Stimulated activated CD8-positive, alpha-beta memory T cell treated with anti-CD3 and anti-CD28 coated beads, Interleukin-7, amount 100 ng/mL, for 48 hours (primary cell): ENCODE results near the gene HOXC9.

Experiments
- DNase-seq, 2 donors: peaks; one replicate each; pipeline ENCODE4 v3.0.0-alpha.2; 2020; ENCODE audit warnings: low read depth in 1 of 2; ENCODE audit errors: extremely low read depth in 1 of 2

The HOXC9 gene

DNA sequence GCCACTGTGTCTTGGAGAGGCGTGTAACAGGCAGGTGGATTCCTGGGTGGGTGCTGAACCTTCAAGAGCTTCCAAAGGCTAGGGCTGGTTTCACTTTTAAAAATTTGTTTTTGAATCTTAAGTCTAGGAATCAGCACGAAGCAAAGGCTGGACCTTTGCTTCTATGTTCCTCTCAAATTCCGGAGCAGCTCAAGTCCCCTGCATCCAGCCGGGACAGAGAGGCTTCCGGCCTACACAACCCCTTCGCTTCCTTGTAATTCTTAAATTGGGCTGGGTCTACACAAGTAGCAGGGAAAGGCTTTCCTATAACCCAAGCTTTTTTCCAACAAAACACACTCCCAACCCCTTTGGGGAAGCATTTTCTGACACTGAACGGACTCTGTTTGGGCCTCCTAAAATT is 37.0 kb upstream of the HOXC9 start:
- DNase-seq: no peak

DNA sequence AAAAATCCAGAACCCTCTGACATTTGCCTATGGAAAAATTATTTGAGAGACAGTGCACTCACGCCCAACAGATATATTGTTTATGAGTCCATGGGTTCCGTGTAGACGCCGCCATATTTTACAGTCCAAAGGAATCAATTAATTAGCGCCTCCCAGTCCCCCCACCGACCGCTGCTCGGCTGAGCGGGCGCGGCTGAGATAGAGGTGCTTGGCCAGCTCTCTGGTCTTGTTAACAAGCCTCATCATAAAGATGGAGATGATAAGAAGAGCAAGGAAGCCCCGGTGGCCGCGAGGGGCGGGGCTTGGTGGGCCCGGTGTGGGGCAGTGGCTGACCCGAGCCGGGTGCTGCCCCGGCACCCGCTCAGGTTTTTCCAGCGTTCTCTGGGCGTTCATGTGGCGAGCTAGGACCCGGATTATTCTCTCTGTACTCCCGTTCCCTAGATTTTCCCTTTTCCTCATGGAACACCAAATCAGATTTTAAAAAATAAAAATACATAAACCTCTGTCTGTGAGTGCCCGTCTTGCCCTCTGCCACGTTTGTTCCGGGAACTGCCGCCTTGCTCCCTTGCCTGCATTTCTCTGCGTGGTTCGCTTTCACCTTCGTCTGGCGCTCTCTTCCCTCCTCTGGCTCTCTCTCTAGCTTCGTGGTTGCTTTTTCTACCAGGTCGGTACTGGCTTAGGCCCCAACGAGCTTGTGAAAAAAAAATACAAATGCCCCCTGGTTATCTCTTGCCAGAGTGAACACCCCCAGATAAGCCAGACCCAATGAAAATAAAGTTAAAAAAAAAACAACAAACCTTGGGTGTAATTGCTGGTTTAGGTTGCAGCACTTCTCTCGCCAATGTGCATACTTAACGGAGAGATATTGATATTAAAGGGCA is 36.3 kb upstream of the HOXC9 start:
- no peak for DNase-seq

DNA sequence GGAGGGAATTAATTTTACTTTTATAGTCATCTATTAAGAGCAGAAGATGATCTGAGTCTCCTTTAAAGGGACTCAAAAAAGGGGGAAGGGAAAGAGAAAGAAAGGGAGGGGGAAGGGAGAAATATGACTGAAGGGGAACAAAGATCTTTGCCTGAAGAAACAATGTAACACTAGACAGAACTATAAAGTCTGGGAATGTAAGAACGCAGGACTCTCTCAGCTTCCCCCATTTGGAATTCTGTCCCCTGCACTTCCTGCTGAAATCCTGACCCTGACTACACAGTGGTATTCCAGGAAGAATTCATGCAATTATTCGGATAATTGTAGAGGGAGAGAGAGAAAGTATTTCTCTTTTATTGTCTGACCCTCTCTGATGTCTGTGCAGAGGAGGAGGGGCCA is 35.6 kb upstream of the HOXC9 start:
- DNase-seq: no peak

DNA sequence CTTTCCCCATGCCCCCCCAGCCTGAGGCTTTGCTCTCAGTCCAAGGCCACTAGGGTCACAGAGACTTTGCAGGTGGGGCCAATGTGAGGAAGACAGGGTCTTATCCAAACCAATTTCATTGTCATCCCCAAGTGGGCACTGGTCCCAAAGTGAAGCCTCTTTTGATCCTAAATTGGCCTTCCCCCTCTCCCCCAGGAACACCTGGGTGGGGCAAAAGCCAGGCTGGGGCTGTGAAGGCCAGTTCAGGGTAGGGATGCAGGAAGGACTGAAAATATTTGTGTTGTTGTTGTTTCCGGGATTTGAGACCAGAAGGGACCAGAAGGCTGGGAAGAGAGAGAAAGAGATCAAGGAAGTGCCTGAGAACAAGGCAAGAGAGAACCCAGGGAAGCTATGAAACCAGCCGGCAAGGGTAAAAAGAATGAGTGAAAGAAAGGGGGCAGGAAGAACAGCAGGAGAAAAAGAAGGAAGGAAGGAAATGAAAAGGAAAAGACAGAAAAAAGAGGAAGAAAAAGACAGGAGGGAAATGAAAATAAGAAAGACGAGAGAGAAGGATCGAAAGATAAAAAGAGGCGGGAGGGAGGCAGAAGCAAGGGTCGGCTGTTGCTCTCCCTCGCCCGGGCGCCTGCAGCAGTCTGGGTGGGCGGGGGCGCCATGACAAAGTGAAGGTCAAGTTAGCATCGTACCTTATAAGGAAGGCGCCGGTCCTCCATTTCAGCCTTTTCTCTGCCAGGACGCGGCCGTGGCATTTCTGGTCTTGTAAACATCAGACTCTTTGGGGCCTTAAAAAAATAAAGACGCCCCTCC is 34.5 kb upstream of the HOXC9 start:
- no peak for DNase-seq

DNA sequence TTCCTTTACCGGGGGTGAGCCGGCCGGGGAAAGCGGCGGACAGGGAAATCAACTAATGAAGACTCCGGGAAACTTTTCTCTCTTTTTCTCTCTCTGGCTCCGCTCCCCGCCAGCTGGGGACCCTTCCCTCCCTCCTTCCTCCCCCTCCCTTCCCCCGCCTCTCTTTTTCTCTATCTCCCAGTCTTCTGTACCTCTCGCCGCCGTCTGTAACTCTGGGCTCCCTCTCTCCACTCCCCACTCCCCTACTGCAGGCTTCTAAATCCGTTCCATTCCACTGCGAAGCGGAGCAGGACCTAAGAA is 33.9 kb upstream of the HOXC9 start:
- no peak for DNase-seq

DNA sequence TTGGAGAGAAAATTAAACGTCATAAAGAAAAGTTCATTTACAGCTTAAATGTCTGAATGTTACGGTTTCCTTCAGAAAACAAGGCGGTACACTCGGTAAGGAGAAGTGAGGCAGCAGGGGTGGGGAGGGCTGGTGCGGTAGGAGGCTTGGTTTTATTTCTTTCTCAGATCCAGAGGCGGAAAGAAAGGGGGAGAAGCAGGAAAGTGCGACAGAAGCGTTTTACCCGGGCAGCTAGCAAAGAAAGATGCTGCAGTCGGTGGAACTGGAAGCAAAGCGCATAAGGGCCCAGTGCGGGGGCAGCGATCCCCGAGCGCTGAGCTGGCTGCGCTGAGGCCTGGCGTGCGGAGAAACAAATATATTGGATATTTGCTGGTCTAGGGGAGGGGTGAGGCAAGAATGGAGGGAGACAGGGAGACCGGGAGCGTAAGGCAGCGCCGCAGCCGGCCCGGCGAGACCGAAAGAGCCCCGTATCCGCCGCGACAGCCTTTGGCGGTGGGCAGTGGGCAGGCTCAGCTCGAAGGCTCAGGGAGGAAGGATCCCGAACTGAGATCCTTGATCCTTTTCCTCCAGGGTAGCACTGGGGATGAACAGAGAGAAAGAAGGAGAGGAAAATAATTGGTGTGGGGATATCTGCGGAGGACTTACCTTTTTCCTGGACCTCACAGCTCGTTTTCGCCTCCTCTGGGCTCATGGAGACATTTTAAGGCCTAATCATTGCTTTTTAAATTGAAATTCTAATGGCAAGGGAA is 33.4 kb upstream of the HOXC9 start:
- no peak for DNase-seq

DNA sequence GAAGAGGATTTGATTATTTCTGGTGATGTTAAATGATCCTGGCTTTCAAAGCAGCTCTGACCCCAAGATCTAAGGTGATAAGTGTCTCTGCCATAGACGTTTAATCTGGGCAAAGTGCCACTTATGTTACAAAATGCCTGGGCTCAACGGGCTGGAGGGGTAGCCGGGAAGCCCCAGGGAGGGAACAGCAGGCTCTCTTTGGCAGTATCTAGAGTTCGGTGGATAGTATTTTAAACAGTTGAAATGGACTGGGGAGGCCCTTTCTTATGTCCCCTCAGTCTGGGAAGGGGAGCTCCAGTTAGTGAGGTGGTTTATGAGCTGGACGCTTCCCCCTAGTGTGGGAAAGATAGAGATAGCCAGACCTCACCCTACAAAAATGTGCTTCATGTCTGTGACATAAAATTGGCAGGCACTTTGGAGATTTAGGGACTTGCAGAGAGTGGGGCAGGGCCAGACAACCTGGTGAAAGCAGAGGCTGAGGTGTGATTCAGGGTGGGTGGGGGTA is 32.5 kb upstream of the HOXC9 start:
- no peak for DNase-seq

DNA sequence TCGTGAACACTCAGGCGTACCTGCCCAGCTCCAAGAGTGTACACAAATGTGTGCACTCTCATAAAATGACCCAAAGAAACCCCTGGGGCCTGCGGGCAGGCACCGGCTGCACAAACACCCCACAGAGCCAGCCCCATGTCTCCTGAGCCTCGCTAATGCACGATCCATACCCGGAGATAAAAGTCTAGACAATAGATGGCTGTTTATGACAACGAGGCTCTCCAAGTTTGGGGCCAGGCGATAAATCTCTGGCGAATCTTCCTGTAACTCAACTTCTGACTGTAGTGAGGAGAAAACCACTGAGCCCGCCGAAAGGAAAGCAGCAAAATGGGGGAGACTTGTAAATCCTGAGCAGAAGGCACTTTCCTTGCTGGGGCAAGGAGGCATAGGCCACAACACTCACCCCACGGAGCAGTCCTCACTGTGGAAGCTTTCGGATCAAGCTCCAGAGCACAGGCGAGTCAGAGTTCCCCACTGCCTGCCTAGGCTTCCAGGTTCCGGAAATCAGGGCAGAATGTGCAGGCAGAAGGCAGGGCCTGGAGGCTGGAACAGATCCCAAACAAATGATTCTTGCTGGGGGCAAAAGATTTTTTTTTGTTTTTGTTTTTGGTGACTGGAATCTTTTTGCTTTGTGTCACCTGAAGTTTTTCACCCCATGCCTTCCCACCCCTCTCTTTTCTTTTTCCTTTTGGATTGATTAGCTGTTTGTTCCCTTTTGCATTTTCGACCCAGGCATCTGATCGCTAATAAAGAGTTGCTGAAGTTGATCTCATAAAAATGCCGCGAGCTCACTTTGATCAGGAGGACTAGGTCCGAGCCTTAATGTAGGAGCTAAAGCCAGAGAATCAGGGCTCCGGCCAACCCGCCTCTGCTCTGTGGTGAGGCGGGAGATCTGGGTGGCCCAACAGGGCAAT is 31.5 kb upstream of the HOXC9 start:
- no peak for DNase-seq

DNA sequence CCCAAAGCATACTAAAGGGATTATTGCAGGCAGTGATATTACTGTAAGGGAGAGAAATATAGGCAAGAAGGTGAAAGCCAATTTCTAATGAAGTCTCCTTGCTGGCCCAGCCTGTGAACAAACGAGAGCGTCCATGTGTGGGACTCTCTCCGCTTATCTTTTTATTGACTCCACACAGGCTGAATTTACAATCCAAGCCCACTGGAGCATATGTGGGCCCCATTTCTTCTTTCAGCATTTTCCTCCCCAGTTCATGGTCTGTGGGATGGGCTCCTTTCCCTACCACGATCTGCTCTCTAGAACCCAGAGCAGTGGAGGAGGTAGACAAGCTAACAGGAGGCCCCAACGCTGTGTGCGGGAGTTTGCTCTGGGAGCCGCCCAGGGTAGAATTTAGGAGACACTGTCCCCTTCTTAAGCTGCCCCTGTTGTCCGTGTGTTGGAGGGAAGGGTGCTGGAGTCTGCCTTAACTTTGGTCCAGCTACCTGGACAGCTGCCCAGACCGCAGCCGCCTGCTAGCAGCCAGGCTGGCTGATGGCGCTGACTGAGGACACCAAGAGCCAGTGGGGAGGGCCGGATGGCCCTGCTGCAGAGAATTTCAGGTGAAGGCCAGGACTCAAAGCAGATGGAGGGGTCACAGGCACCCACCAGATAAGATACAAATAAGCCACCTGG is 30.2 kb upstream of the HOXC9 start:
- DNase-seq: no peak

DNA sequence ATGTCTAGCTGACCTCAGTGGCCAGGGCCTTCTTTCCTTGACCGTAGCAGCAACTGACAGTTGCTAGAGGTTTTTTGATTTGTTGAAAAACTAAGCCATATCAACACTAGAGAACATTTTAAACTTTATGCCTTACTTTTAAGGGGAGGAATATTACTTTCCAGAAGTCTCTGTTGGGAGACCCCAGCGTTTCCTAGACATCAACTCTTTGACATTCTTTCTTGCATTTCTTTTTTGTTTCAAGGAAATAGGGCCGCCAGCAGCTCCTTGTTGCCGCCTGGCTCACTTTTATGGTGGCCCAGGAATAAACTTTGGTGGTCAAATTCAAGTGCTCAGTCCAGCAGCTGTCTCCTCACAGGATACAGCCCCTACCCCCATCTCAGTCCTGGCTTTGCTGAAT is 29.5 kb upstream of the HOXC9 start:
- DNase-seq: no peak

DNA sequence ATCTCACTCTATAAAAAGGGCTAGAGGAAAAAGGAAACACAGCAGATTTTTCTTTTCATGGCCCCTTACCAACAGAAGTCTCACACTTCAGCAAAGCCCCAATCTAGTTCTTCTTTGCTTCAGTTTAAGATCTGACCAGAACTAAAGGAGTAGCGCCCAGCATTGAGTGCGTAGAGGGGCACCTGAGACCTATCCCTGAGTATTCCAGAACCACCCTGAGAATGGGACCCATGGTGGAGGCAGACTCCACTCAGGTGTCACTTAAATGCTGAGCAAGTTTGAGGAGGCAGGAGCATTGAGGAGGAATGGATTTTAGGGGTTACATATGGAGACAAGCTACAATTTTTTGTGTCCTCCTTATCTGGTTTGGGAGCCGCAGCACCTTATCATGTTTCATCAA is 28.8 kb upstream of the HOXC9 start:
- no peak for DNase-seq

DNA sequence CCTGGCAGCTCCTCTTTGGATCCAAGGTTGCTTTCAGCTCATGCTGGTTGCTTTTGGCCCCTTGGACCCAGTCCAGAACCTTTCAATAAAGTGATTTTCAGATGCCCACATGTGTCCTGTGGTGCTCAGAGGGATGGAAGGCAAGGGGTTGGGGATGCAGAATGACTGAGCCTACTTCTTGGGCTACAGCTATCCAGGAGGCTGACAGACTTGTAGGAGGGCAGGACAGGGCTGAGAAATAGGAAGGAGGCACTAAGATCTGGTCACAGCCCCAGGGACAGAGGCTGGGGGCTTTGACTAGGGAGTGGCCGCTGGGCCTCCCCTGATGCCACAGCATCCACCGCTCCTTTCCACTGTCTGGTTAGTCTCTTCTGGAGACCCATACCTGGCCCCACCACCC is 28.3 kb upstream of the HOXC9 start:
- no peak for DNase-seq

DNA sequence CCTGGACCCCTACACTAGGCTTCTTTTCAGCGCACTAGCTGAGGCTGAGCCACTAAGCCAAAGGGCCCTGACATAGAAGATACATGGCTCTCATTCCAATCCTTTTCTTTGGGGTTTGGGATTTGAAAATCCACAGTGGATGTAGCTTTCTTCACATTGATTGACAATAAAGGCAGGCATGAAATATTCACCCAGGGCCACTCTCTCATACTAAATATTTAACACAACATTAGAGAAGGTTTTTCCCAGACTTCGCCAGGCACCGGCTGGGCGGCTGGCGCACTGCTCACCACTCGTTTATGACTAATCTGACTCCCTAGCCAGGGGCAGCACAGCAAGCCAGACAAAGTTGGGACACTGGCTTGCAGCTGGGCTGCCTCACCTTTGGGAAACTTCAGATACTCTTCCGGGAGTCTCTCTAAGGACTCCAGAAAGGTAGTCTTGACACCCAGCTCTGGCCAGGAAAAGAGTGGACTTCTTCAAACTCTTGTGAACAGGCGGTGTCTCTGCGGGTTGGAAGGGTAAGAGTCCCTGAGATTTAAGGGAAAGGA is 27.7 kb upstream of the HOXC9 start:
- DNase-seq: no peak

DNA sequence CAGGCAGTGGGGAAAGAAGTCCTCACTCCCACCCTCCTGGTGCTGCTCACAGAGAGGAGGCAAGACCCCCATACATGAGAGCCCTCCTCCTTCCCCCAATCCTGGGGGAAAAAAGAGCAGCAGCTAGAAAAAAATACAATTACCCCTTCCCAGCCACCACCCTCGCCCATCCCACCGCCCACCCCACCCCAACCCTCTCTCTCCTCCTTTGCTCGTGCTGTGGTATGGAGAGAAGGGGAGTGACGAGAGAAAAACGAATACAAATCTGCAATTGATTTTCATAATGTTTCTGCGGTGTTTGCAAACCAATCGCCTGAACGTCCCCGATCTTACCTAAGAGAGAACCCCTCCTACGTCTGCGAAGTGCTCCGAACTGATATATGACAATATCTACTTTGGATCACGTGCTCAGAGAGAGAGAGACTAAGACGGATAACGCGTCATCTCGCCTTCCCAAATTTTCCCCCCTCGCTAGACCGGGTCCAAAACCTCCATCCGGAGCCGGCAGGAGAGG is 27.2 kb upstream of the HOXC9 start, which contains the start of gene HOXC11:
HOXC11 (plus strand) TSS at position 405 of the 514 bp plus-strand sequence. CDS start 116 bp downstream, outside the sequence.
- DNase-seq: no peak

DNA sequence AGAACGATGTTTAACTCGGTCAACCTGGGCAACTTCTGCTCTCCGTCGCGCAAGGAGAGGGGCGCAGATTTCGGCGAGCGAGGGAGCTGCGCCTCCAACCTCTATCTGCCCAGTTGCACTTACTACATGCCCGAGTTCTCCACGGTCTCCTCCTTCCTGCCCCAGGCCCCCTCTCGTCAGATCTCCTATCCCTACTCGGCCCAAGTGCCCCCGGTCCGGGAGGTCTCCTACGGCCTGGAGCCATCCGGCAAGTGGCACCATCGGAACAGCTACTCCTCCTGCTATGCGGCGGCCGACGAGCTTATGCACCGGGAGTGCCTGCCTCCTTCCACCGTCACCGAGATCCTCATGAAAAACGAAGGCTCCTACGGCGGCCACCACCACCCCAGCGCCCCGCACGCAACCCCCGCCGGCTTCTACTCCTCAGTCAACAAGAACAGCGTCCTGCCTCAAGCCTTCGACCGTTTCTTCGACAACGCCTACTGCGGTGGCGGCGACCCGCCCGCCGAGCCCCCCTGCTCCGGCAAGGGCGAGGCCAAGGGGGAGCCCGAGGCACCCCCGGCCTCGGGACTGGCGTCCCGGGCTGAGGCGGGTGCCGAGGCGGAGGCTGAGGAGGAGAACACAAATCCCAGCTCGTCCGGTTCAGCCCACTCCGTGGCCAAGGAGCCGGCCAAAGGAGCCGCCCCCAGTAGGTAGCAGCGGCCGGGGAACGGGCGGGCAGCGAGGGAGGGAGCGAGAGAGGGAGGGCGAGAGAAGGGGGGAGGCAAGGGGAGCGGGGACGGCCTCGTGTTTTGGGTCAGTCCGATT is 26.5 kb upstream of the HOXC9 start:
- no peak for DNase-seq

DNA sequence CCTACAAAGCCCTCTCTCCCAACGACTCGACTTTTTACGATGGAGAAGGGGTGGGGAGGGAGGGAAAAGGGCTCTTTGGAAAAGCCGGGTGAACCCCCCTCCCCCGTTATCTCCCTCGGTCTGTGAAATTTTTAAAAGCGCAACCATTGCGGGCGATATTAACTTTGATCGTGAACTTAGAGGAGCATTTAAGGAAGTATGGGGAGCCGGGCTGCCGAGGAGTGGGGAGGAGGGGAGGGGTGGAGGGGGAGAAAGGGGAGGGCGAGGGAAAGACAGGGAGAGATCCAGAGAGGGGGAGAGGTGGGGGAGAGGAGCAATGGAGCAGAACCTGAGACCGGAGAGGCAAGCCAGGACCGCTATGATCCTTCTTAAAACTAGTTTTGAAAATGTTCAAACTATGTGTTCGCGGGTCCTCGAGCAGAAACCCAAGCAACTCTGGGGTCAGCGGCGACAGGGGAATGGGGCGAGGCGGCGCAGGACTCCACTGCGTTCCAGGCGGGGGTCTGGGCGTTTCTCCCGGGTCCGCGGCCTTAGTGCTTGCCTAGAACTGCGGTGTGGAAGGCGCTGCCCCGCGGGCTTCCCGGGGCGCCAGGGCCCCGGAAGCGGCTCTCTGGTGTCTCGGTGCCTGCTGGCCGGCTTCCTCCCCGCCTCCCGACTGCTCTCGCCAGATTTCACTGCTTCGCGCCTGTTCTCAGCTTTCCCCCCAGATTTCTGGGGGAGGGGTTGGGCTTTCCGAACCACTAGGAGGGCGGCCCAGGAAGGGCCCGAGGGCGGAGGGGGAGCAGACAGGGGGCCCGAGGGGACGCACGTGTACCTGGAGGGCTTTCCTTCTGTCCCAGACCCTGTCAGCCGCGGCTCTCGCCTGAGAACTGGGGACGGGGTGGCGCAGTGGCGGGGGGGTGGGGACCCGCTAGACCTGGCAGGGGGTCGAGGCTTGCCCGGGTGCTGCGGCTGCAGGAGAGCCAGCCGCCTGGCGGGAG is 25.6 kb upstream of the HOXC9 start, which contains the start of gene HOTAIR:
HOTAIR (minus strand) TSS at position 871 of the 980 bp plus-strand sequence.
- DNase-seq: no peak

DNA sequence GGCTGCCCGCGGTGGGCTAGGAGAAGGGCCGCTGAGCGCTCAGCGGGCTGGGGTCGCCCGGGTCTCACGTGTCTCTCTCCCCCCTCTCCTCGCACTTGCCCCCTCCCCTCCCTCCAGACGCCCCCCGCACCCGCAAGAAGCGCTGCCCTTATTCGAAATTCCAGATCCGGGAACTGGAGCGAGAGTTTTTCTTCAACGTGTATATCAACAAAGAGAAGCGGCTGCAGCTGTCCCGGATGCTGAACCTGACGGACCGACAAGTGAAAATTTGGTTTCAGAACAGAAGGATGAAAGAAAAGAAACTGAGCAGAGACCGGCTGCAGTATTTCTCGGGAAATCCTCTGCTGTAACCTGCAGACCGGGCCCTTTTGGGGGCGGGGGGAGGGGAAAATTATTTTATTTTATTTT is 24.9 kb upstream of the HOXC9 start:
- no peak for DNase-seq
